ENCODE results near the gene LGALS3.

- TF ChIP-seq POLR2A (IDR thresholded peaks at IDR 0.05) (no peak), CTCF (IDR thresholded peaks at IDR 0.05) (no peak), EP300 (IDR thresholded peaks at IDR 0.05) (no peak)
Measured at GRCh38 chr14:55124774-55125386, 4.2 kb upstream of the LGALS3 start.
